Adipocyte (in vitro differentiated cells): Measurements from ENCODE around the gene TULP3.

Source experiments
- DNase-seq: peaks from one replicate; pipeline ENCODE4 v3.0.0-alpha.2; 2015; ENCODE audit warnings: low read depth
- H3K27me3 ChIP-seq: replicated peaks from 2 replicates; pipeline ENCODE4 v1.7.0; 2013; ENCODE audit warnings: mild to moderate bottlenecking, low read length, moderate library complexity; ENCODE audit not compliant: control insufficient read depth, insufficient read depth
- H3K36me3 ChIP-seq: 2 replicates; pipeline ENCODE4 v1.7.0; 2013; ENCODE audit warnings: low read length, mild to moderate bottlenecking, moderate library complexity; ENCODE audit not compliant: control insufficient read depth, insufficient read depth, severe bottlenecking
- H3K4me1 ChIP-seq: 2 replicates; pipeline ENCODE4 v1.7.0; 2013; ENCODE audit warnings: mild to moderate bottlenecking, low read length, moderate library complexity; ENCODE audit not compliant: control insufficient read depth, insufficient read depth
- H3K4me3 ChIP-seq: 2 replicates; pipeline ENCODE4 v1.7.0; 2013; ENCODE audit warnings: mild to moderate bottlenecking, low read length, moderate library complexity
- H3K9ac ChIP-seq: 2 replicates; pipeline ENCODE4 v1.7.0; 2013; ENCODE audit warnings: mild to moderate bottlenecking, low read length, moderate library complexity
- H3K9me3 ChIP-seq: 2 replicates; pipeline ENCODE4 v1.7.0; 2013; ENCODE audit warnings: mild to moderate bottlenecking, low read length, moderate library complexity; ENCODE audit not compliant: control insufficient read depth

TULP3 gene

GRCh38 chr12:2900642-2901041 is 10.0 kb downstream of the TULP3 start:
- Histone ChIP-seq H3K4me1 (peaks cover 10% of the 10 kb centered on the region), H3K36me3 (no peaks in the 10 kb centered on the region), H3K9ac (no peak overlapping the region), H3K4me3 (no peak overlapping the region), H3K9me3 (no peaks in the 10 kb centered on the region), H3K27me3 (no peaks in the 10 kb centered on the region)
- DNase-seq = no peak

- H3K9me3 ChIP-seq = no peaks in the 10 kb centered on the region
- no peaks in the 10 kb centered on the region for H3K4me1 ChIP-seq
- H3K27me3 ChIP-seq = no peaks in the 10 kb centered on the region
- H3K9ac ChIP-seq = no peak overlapping the region
- peak; percentile 49 for DNase-seq
- H3K36me3 ChIP-seq = no peaks in the 10 kb centered on the region
- H3K4me3 ChIP-seq = no peak overlapping the region
Observed at GRCh38 chr12:2902272-2902880, 11.7 kb downstream of the TULP3 start.

- H3K27me3 ChIP-seq = no peaks in the 10 kb centered on the region
- H3K4me1 ChIP-seq = no peaks in the 10 kb centered on the region
- H3K9me3 ChIP-seq = no peaks in the 10 kb centered on the region
- DNase-seq = no peak
- no peak overlapping the region for H3K9ac ChIP-seq
- no peaks in the 10 kb centered on the region for H3K36me3 ChIP-seq
- no peak overlapping the region for H3K4me3 ChIP-seq
Observed at GRCh38 chr12:2904260-2904659, 13.6 kb downstream of the TULP3 start.

- no peak for DNase-seq
- H3K4me3 ChIP-seq = no peak overlapping the region
- H3K9me3 ChIP-seq = no peaks in the 10 kb centered on the region
- peaks cover 59% of the 10 kb centered on the region for H3K36me3 ChIP-seq
- no peaks in the 10 kb centered on the region for H3K4me1 ChIP-seq
- H3K27me3 ChIP-seq = no peaks in the 10 kb centered on the region
- H3K9ac ChIP-seq = no peak overlapping the region
Observed at GRCh38 chr12:2912216-2912575, 21.5 kb downstream of the TULP3 start.

- H3K27me3 ChIP-seq = no peaks in the 10 kb centered on the region
- H3K36me3 ChIP-seq = peaks cover 59% of the 10 kb centered on the region
- H3K4me3 ChIP-seq = no peak overlapping the region
- H3K4me1 ChIP-seq = no peaks in the 10 kb centered on the region
- H3K9me3 ChIP-seq = no peaks in the 10 kb centered on the region
- no peak for DNase-seq
- H3K9ac ChIP-seq = no peak overlapping the region
Observed at GRCh38 chr12:2919249-2919648, 28.6 kb downstream of the TULP3 start.

- Histone ChIP-seq H3K4me1 (no peaks in the 10 kb centered on the region), H3K9ac (no peak overlapping the region), H3K9me3 (no peaks in the 10 kb centered on the region), H3K4me3 (no peak overlapping the region), H3K36me3 (peaks cover 57% of the 10 kb centered on the region), H3K27me3 (no peaks in the 10 kb centered on the region)
- DNase-seq = no peak
Observed at GRCh38 chr12:2922329-2922728, 31.6 kb downstream of the TULP3 start.

- no peak overlapping the region for H3K9ac ChIP-seq
- no peak overlapping the region for H3K4me3 ChIP-seq
- peaks cover 64% of the 10 kb centered on the region for H3K36me3 ChIP-seq
- DNase-seq = no peak
- no peaks in the 10 kb centered on the region for H3K4me1 ChIP-seq
- no peaks in the 10 kb centered on the region for H3K27me3 ChIP-seq
- H3K9me3 ChIP-seq = no peaks in the 10 kb centered on the region
Observed at GRCh38 chr12:2923057-2923456, 32.4 kb downstream of the TULP3 start.

- Histone ChIP-seq H3K4me3 (no peak overlapping the region), H3K36me3 (peaks cover 64% of the 10 kb centered on the region), H3K27me3 (no peaks in the 10 kb centered on the region), H3K9me3 (no peaks in the 10 kb centered on the region), H3K4me1 (no peaks in the 10 kb centered on the region), H3K9ac (no peak overlapping the region)
- no peak for DNase-seq
Observed at GRCh38 chr12:2924019-2924418, 33.3 kb downstream of the TULP3 start.

GRCh38 chr12:2925322-2925995 is 34.8 kb downstream of the TULP3 start:
- Histone ChIP-seq H3K36me3 (peaks cover 58% of the 10 kb centered on the region), H3K4me1 (no peaks in the 10 kb centered on the region), H3K4me3 (no peak overlapping the region), H3K9me3 (no peaks in the 10 kb centered on the region), H3K9ac (no peak overlapping the region), H3K27me3 (no peaks in the 10 kb centered on the region)
- DNase-seq = peak; percentile 5

GRCh38 chr12:2930865-2931264 is 40.2 kb downstream of the TULP3 start:
- no peak for DNase-seq
- no peaks in the 10 kb centered on the region for H3K4me1 ChIP-seq
- no peak overlapping the region for H3K4me3 ChIP-seq
- peaks cover 69% of the 10 kb centered on the region for H3K36me3 ChIP-seq
- H3K27me3 ChIP-seq = no peaks in the 10 kb centered on the region
- H3K9ac ChIP-seq = no peak overlapping the region
- no peaks in the 10 kb centered on the region for H3K9me3 ChIP-seq

GRCh38 chr12:2933586-2933985 is 42.9 kb downstream of the TULP3 start:
- Histone ChIP-seq H3K4me1 (no peaks in the 10 kb centered on the region), H3K9me3 (no peaks in the 10 kb centered on the region), H3K36me3 (peaks cover 65% of the 10 kb centered on the region), H3K27me3 (no peaks in the 10 kb centered on the region), H3K4me3 (no peak overlapping the region), H3K9ac (no peak overlapping the region)
- DNase-seq = no peak

- DNase-seq = no peak
- Histone ChIP-seq H3K4me1 (no peaks in the 10 kb centered on the region), H3K36me3 (peaks cover 73% of the 10 kb centered on the region), H3K4me3 (no peak overlapping the region), H3K9me3 (no peaks in the 10 kb centered on the region), H3K9ac (no peak overlapping the region), H3K27me3 (no peaks in the 10 kb centered on the region)
Observed at GRCh38 chr12:2934371-2934770, 43.7 kb downstream of the TULP3 start.
